HG02642 (cell line): ENCODE results near the gene SIK3.

ENCODE experiments used
- ATAC-seq: cut with Tn5 transposase; IDR thresholded peaks from one replicate; pipeline ENCODE4 v1.9.1; 2021; ENCODE audit warnings: mild to moderate bottlenecking; ENCODE audit not compliant: unreplicated experiment, poor library complexity

Gene SIK3

DNA sequence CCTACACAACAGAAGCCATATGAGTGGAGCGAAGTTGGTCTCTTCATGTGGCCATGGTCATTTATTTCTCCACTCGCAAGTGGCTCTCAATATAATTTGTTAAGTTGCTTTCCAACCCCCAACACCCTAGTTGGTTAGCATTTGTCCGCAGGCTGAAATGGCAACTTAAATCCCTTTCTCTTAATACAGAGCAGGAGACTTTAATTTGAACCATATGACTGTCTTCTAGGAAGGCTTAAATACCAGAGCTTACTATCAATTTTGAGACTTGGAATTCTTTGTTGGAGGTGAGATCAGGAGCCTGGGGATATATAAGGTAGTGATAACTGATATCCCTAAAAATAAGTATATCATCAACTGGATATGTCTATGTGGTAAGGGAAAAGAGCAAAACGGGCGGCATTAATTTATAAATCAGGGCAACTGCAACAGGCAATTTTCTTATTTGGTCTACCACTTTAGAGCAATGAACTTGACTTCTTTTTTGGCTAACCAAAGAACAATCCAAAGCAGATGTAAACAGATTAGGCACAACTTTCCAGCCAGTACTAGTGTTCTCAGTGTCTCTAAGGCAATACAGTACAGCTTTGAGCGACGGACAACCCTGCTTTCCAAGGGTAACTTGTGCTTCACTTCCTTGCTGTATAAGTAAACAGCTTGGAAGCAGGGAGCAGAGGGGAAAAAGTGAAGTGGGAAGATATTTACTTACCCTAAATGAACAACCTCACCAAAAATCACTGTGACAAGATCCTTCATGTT lies 186.1 kb downstream of the SIK3 start:
- ATAC-seq: no peak

- ATAC-seq: no peak
These were observed 187.4 kb downstream of the SIK3 start for GRCh38 chr11:116910847-116911246.

DNA sequence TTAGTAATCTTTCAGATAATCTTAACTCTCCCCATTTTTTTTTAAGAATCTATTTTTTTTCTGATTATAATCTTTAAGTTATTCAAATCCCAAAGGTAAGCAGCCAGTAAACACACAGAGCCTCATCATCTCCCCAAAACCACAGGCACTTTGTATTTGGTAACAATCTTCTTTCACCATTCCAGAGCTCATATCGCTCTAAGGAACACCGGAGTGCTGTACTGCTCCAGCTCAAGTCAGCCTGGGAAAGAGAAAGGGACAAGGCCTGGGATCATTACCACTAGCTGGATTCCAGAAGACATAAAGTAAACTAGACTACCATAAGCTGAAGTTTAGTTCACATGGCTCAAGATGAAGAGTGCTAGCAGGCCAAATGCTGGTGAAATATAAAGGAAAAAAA lies 187.8 kb downstream of the SIK3 start:
- no peak for ATAC-seq

- no peak for ATAC-seq
These were observed 189.0 kb downstream of the SIK3 start for GRCh38 chr11:116909245-116909644.

- ATAC-seq: no peak
These were observed 191.7 kb downstream of the SIK3 start for GRCh38 chr11:116906479-116906878.

DNA sequence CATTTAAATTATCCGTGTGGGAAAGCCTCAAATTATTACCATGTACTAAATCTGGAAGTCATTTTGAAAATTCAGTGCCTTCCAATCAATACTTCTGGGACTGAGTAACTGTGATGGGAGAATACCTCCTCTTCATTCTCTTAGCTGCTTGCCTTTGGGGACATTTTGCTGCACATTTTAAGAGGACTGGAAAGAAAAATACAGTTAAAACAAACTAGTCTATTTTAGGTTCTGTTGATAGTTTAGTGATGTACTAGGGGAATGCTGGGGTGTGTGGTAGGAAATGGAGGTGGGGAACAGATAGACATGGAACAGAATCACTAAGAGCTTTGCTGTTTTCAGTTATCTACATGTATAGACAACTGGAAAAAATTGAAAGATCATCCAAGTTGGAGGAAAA lies 195.1 kb downstream of the SIK3 start:
- no peak for ATAC-seq

- no peak for ATAC-seq
These were observed 196.1 kb downstream of the SIK3 start for GRCh38 chr11:116901964-116902688.

- no peak for ATAC-seq
These were observed 197.0 kb downstream of the SIK3 start for GRCh38 chr11:116901211-116901610.

GRCh38 chr11:116896211-116896610 lies 202.0 kb downstream of the SIK3 start:
- no peak for ATAC-seq

GRCh38 chr11:116895048-116895757 lies 203.0 kb downstream of the SIK3 start:
- ATAC-seq: no peak

GRCh38 chr11:116893906-116894305 lies 204.3 kb downstream of the SIK3 start:
- no peak for ATAC-seq

DNA sequence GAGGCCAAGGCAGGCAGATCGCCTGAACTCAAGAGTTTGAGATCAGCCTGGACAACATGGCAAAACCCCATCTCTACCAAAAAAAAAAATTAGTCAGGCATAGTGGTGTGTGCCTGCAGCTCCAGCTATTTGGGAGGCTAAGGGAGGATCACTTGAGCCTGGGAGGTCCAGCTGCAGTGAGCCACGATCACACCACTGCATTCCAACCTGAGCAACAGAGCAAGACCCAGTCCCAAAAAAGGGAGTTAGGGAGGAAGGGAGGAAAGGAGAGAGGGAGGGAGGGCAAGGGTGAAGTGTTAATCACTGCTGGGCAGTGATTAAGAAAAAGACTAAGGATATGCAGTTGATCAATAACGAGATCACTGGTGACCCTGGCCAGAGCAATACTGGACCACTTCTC lies 204.8 kb downstream of the SIK3 start:
- no peak for ATAC-seq

GRCh38 chr11:116892374-116892773 lies 205.9 kb downstream of the SIK3 start:
- no peak for ATAC-seq

- ATAC-seq: no peak
These were observed 206.5 kb downstream of the SIK3 start for GRCh38 chr11:116891746-116892145.

DNA sequence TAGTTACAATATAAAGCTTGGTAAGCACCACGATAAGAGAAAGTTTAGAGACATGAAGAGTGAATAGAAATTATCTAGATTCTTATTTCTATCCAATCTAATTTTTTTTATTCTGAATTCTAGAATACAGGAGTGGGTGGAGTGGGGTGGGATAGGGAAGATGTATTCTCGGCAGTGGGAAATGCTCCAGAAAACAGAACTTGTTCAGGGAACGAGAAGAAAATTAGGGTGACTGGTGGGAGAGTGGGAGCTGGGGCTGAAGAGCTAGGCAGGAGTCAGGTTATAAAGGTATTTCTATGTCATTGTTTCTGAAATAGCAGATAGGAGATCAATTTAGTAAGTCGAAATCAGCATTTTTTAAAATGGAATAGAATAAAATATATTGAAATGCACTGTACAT lies 207.6 kb downstream of the SIK3 start:
- ATAC-seq: no peak

- peak; percentile 73 for ATAC-seq
These were observed 208.0 kb downstream of the SIK3 start for GRCh38 chr11:116890193-116890592.

DNA sequence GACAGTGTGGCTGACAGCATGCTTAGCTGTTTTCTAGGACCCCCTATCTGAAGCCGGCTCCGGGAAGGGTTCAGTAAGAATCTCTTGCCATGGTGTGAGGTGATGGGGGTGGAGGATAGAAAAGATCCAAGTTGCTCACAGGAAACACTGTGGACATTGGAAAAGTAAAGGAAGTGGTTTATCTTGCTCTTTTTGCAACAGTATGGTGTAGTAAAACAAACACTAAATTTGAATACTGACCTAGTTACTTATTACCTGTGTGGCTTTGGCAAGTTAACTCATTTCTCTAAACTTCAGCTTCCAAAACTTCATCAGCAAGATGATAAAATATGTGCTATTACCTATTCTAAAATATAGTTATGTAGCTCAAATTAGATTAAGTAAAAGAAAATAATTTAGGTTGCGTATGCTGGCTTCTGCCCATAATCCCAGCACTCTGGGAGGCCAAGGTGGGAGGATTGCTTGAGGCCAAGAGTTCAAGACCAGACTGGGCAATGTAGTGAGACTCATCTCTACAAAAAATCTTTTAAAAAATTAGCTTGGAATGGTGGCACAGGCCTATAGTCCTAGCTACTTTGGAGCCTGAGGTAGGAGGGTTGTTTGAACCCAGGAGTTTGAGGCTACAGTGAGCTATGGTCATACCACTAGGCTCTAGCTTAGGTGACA lies 209.2 kb downstream of the SIK3 start:
- ATAC-seq: no peak

- no peak for ATAC-seq
These were observed 210.2 kb downstream of the SIK3 start for GRCh38 chr11:116888024-116888423.

GRCh38 chr11:116885951-116886655 lies 212.1 kb downstream of the SIK3 start:
- ATAC-seq: no peak

- ATAC-seq: no peak
These were observed 215.8 kb downstream of the SIK3 start for GRCh38 chr11:116882386-116882785.
